ENCODE data around the gene CNTNAP2.

- TF ChIP-seq RFX5 (IDR thresholded peaks at IDR 0.05; ENCODE audit: low read depth, low read length) (no peak), FOS (IDR thresholded peaks at IDR 0.05; ENCODE audit: low read depth, low read length) (no peak), POLR2A (IDR thresholded peaks at IDR 0.05; ENCODE audit: low read depth, low read length) (no peak), USF2 (IDR thresholded peaks at IDR 0.05; ENCODE audit: low read depth, low read length) (no peak), RAD21 (IDR thresholded peaks at IDR 0.05; ENCODE audit: low read length) (no peak), SMC3 (IDR thresholded peaks at IDR 0.05; ENCODE audit: low read depth, low read length) (no peak), MXI1 (IDR thresholded peaks at IDR 0.05; ENCODE audit: borderline replicate concordance, low read depth, low read length) (no peak), BHLHE40 (IDR thresholded peaks at IDR 0.05; ENCODE audit: low read depth, low read length) (no peak), MAZ (IDR thresholded peaks at IDR 0.05; ENCODE audit: borderline replicate concordance, low read depth, low read length) (no peak), NFE2L2 (IDR thresholded peaks at IDR 0.05; ENCODE audit: low read depth, low read length) (no peak), CHD1 (IDR thresholded peaks at IDR 0.05; ENCODE audit: low read depth, low read length) (no peak), ELK1 (IDR thresholded peaks at IDR 0.05; ENCODE audit: borderline replicate concordance, low read depth, low read length) (no peak)
- TF ChIP-seq, protein P1, sequence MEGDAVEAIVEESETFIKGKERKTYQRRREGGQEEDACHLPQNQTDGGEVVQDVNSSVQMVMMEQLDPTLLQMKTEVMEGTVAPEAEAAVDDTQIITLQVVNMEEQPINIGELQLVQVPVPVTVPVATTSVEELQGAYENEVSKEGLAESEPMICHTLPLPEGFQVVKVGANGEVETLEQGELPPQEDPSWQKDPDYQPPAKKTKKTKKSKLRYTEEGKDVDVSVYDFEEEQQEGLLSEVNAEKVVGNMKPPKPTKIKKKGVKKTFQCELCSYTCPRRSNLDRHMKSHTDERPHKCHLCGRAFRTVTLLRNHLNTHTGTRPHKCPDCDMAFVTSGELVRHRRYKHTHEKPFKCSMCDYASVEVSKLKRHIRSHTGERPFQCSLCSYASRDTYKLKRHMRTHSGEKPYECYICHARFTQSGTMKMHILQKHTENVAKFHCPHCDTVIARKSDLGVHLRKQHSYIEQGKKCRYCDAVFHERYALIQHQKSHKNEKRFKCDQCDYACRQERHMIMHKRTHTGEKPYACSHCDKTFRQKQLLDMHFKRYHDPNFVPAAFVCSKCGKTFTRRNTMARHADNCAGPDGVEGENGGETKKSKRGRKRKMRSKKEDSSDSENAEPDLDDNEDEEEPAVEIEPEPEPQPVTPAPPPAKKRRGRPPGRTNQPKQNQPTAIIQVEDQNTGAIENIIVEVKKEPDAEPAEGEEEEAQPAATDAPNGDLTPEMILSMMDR (conservative IDR thresholded peaks at IDR 0.05; ENCODE audit: low read depth, low read length), result no peak
Observed at GRCh38 chr7:146661929-146662328, 545.3 kb downstream of the CNTNAP2 start.
